Activated naive CD4-positive, alpha-beta T cell treated with Interleukin-2 at 50 U/mL for 16 hours (primary cell): ENCODE measurements around the gene MMP10.

ENCODE experiments used
- DNase-seq: peaks from one replicate; pipeline ENCODE4 v3.0.0-alpha.2; 2020

The MMP10 gene

DNA sequence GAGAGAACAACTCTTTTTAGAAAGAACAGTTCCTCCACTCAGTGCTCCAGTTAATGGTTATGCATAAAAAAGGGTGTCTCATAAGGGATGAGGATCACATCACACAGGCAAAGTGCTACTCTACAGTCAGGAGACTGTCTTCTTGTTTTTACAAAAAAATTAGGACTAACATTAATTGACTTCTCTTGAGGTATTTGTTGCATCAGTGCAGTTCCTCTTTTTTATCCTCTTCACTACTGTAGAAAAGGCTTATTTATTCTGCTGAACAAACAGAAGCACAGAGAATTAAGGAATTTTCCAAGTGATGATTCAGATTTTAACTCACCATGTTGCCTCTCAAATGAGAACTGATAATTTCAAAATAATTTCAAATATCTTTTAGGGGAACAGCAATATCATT, 57.6 kb downstream of the MMP10 start:
- DNase-seq = no peak
